Psoas muscle (tissue), 8 donors: ENCODE data around the gene ABCG8. TPM values are rescaled to one million over a fixed set of nuclear protein-coding genes. Genes with fewer than 3 reads are reported as not detected.

Source experiments
- ATAC-seq, 4 donors: fragments of 200-7000 bp; cut with Tn5 transposase; one replicate each; pipeline ENCODE4 v1.9.1; 2020; ENCODE audit warnings: moderate library complexity in 3 of 4, mild to moderate bottlenecking in 2 of 4
- DNase-seq, 2 donors: peaks; one replicate each; pipeline ENCODE4 v3.0.0-alpha.2; 2020
- H3K27ac ChIP-seq: fragments of 200-600 bp; one replicate; pipeline ENCODE4 v1.8.0; 2022
- H3K27me3 ChIP-seq, 3 donors: fragments of 200-600 bp in 1 of 3; one replicate each; pipeline versions ENCODE4 v1.6.1 to v1.8.0; 2013 to 2022; ENCODE audit warnings: low read length in 2 of 3, mild to moderate bottlenecking in 2 of 3, moderate library complexity in 1 of 3; ENCODE audit not compliant: insufficient read depth in 3 of 3
- H3K36me3 ChIP-seq, 2 donors: fragments of 200-600 bp in 1 of 2; one replicate each; pipeline versions ENCODE4 v1.6.1 to v1.8.0; 2013 to 2022; ENCODE audit warnings: low read depth in 1 of 2, mild to moderate bottlenecking in 1 of 2, moderate library complexity in 1 of 2; ENCODE audit not compliant: insufficient read depth in 1 of 2
- H3K4me1 ChIP-seq: fragments of 200-600 bp; one replicate; pipeline ENCODE4 v1.8.0; 2022
- H3K4me3 ChIP-seq: fragments of 200-600 bp; one replicate; pipeline ENCODE4 v1.8.0; 2022; ENCODE audit warnings: mild to moderate bottlenecking
- H3K9me3 ChIP-seq: fragments of 200-600 bp; one replicate; pipeline ENCODE4 v1.8.0; 2022
- WGBS, 3 donors: extraction: QIAGEN DNeasy Blood & Tissue Kit; methylation state at CpG; one replicate each; pipeline versions ENCODE4 v1.1.6 to v1.1.7; 2013; 5-methylcytosine and 5-hydroxymethylcytosine counted together
- intact Hi-C, 2 donors: fragments of 100-400 bp; cut with DNase I; formaldehyde crosslinking; loops; one replicate each; pipeline versions ENCODE4 v1.11.0 to v1.14.2; 2022
- polyA plus RNA-seq, 3 donors: library from polyadenylated mRNA; stranded (reverse); fragments of 200-250 nt; gene quantifications; one replicate each; pipeline ENCODE4 v1.2.3, GENCODE V29; 2013
- total RNA-seq, 4 donors: library from RNA; stranded (reverse); fragmentation: NEBNext Ultra II Directional in 2 of 4; extraction: Animal tissue kit (Norgen Biotek cat#: 25700) in 2 of 4; gene quantifications; one replicate each; pipeline versions ENCODE4 v1.2.1 to v1.2.4, GENCODE V29; 2021 to 2023
- TF ChIP-seq, protein P1 (sequence below): fragments of 200-600 bp; IDR thresholded peaks from one replicate; pipeline ENCODE4 v1.8.0; 2022; ENCODE audit warnings: antibody characterized with exemption
- donor health status: healthy with polysubstance abuse.
- donor health status: DM: no; HTN: no; CAD: no; lungs with moderate emphysema.
- donor health status: Bipolar disorder and iron deficiency.
- donor health status: healthy.
- donor health status: DM: yes; HTN: yes; CAD: no.
- donor health status: DM: no; HTN: no; CAD: no.
- donor health status: DM: no; HTN: no; CAD: no.
- donor health status: DM: yes; HTN: yes; CAD: no.

ABCG8 gene
- total and polyA plus RNA-seq, 7 donors = 0.05 TPM; not detected in 6

DNA sequence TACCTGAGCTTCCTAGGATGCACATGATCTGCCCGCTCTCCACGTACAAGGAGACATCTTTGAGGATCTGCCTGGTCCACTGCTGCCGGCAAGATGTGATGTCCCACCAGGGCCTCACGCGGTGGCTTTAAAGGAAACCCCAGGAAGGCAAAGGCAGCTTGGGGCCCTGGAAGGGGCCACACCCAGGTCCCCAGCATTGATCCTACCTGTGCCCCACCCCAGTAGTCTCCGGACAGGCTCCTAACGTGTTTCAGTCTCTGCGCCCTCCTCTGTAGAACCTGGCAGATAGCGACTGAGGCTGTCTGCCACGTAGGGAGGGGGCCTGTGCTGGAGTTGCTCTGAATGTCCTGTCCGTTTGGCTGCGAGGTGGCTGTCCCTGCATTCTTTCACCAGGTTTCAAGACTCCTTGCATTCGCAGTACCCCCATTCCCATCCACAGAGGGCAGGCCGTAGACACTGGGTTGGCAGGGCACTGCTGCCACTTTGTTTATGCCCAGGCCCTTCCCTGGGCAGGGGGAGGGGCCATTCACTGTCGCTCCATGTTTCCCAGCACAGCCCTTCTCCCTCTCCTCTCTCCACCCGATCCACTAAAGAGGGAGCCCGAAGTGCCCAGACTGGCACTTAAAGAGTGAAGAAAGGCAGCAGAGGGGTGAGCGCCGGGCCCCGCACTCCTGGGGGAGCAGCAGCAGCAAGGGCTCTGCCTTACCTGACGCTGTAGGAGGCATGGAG is 776 bp upstream of the ABCG8 start:
- Histone ChIP-seq H3K9me3 (no peaks in the 10 kb centered on the region), H3K27ac (no peak overlapping the region), H3K4me3 (no peak overlapping the region), H3K4me1 (no peaks in the 10 kb centered on the region), H3K27me3 (peaks cover 0 to 2% (median 0%) of the 10 kb centered on the region in 3 donors), H3K36me3 (no peaks in the 10 kb centered on the region)
- DNase-seq (no peak), ATAC-seq (no peak)
- intact Hi-C loops = no loop called here
- TF ChIP-seq, protein P1, sequence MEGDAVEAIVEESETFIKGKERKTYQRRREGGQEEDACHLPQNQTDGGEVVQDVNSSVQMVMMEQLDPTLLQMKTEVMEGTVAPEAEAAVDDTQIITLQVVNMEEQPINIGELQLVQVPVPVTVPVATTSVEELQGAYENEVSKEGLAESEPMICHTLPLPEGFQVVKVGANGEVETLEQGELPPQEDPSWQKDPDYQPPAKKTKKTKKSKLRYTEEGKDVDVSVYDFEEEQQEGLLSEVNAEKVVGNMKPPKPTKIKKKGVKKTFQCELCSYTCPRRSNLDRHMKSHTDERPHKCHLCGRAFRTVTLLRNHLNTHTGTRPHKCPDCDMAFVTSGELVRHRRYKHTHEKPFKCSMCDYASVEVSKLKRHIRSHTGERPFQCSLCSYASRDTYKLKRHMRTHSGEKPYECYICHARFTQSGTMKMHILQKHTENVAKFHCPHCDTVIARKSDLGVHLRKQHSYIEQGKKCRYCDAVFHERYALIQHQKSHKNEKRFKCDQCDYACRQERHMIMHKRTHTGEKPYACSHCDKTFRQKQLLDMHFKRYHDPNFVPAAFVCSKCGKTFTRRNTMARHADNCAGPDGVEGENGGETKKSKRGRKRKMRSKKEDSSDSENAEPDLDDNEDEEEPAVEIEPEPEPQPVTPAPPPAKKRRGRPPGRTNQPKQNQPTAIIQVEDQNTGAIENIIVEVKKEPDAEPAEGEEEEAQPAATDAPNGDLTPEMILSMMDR = no peak
- WGBS, 3 donors = 80 to 87% (median 83%) methylated on average over 21 of the region's 21 CpGs

DNA sequence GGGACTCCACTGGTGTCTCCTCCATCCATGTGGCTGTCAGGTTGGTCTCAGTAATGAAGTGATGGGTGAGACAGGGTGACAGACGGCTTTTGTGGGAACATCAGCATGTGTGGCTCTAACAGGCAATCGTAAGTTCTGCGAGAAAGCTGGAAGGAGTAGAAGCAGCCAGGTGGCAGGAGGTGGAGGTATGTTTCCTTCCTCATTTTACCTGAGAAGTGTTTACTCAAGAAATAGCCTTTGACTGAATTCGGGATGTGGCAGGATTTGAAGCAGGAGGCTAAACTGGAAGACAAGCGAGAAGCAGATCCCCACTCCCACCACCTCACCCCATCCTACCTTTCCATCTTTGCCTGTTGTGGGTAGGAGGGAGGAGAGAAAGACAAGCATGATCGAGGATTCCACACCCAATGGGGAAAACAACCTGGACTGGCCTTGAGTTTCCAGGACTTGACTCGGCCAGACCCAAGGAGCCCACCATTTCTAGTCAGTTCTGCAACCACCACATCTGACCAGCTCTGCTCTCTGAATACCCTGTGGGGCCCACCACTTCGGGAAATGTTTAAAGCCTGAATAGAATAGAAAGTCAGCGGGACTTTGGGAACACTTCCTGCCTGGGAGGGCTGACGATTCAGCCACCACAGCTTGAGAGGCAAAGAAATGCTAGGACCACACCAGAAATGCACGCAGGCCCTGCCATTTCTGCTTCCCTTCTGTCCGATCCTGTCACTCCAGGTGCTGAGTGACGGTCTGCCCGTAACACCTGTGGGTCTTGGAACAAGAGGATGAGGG is 1.2 kb downstream of the ABCG8 start:
- H3K27me3 ChIP-seq = peaks cover 0 to 2% (median 0%) of the 10 kb centered on the region in 3 donors
- no peaks in the 10 kb centered on the region for H3K4me1 ChIP-seq
- H3K36me3 ChIP-seq = no peaks in the 10 kb centered on the region
- intact Hi-C loops = no loop called here
- no peak overlapping the region for H3K27ac ChIP-seq
- ATAC-seq (no peak), DNase-seq (no peak)
- TF ChIP-seq, protein P1 = no peak
- H3K4me3 ChIP-seq = no peak overlapping the region
- H3K9me3 ChIP-seq = no peaks in the 10 kb centered on the region
- 75 to 82% (median 79%) methylated on average over 14 of the region's 14 CpGs for WGBS, 3 donors

DNA sequence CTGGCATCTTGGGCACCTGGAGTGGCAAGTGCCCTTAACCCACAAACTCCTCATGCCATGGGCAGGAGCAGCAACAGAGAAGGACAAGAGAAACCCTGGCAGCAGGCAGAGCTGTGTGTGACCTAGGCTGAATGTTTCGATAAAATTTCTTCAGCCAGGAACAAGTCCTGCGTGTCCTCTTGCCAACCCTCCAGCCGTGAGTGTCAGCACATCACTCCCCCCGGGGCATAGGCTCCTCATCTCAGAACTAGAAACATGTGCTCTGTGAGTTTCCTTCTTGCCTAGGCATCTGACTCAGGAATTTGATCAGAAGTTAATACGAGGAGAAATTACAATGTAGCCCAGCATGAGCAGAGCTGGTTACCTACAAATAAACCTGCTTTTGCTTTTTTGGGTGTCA is 2.2 kb downstream of the ABCG8 start:
- H3K4me3 ChIP-seq = no peak overlapping the region
- no peaks in the 10 kb centered on the region for H3K36me3 ChIP-seq
- TF ChIP-seq, protein P1 = no peak
- whole genome bisulfite sequencing, 3 donors = 56 to 71% (median 62%) methylated on average over 5 of the region's 5 CpGs
- H3K27ac ChIP-seq = no peak overlapping the region
- peaks cover 0 to 2% (median 0%) of the 10 kb centered on the region in 3 donors for H3K27me3 ChIP-seq
- intact Hi-C loops = no loop called here
- H3K4me1 ChIP-seq = no peaks in the 10 kb centered on the region
- DNase-seq = no peak
- H3K9me3 ChIP-seq = no peaks in the 10 kb centered on the region
- no peak for ATAC-seq

DNA sequence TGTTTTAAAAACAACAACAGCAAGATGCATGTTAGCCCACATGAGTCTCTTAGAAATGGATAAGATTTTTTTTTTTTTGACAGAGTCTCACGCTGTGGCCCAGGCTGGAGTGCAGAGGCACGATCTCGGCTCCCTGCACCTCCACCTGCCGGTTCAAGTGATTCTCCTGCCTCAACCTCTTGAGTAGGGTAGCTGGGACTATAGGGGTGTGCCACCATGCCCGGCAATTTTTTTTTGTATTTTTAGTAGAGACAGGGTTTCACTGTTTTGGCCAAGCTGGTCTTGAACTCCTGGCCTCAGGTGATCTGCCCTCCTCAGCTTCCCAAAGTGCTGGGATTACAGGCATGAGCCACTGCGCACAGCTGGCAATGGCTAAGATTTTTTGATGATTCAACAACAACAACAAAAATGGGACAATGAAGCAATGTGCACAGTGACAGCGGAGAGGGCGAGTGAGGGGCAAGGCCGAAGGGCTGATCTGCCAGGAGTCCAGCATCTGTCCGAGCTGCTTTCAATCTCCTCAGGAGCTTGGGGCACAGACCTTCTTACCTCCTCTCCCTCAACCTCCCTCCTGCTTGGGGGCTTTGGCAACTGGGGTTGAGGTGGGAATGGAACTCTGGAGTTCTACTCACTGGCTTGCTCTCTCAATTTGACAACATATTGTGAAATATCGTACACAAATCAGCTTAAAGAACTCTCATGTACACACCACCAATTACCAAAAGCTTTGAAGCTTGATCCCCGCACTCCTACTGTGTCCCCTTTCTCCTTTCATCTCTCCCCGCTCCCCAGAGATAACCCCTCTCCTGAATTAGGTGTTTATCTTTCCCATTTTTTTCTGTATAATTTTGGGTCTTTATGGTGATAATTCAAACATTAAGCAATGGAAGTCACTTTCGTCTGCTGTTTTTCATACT is 3.4 kb downstream of the ABCG8 start:
- TF ChIP-seq, protein P1 = no peak
- DNase-seq (no peak), ATAC-seq (no peak)
- H3K36me3 ChIP-seq = no peaks in the 10 kb centered on the region
- H3K4me3 ChIP-seq = no peak overlapping the region
- no peaks in the 10 kb centered on the region for H3K4me1 ChIP-seq
- H3K9me3 ChIP-seq = no peaks in the 10 kb centered on the region
- intact Hi-C loops = no loop called here
- 85 to 92% (median 88%) methylated on average over 14 of the region's 14 CpGs for WGBS, 3 donors
- peaks cover 0 to 2% (median 0%) of the 10 kb centered on the region in 3 donors for H3K27me3 ChIP-seq
- H3K27ac ChIP-seq = no peak overlapping the region
